HCT116 (cell line): ENCODE results near the gene INF2. TPM values are rescaled to one million over a fixed set of nuclear protein-coding genes. Genes with fewer than 3 reads are reported as not detected.

ENCODE experiments used
- ATAC-seq: fragments of 200-7000 bp; cut with Tn5 transposase; 2 replicates; pipeline ENCODE4 v1.9.1; 2020; ENCODE audit warnings: mild to moderate bottlenecking, moderate library complexity
- BruUV-seq: library from RNA; stranded (reverse); fragments of 400-500 nt; replicated peaks from 2 replicates; lab custom pipeline; 2021; lab: Mats Ljungman, UMichigan
- CTCF ChIA-PET: fragments of 300-600 bp; sonication (Branson Sonifier 250); formaldehyde crosslinking; loops from one replicate; lab custom pipeline; 2021; ENCODE audit warnings: antibody characterized with exemption; lab: Charles Lee
- POLR2A ChIA-PET: fragments of 300-600, 350-600 bp; sonication (Branson Sonifier 250); formaldehyde crosslinking; loops from one replicate; lab custom pipeline; 2021; ENCODE audit warnings: antibody characterized with exemption; lab: Charles Lee
- RAD21 ChIA-PET, 2 experiments: fragments of 300-600 bp; sonication (Branson Sonifier 250); formaldehyde crosslinking; loops; one replicate each; lab custom pipeline; 2023; ENCODE audit warnings: low total read pairs in 2 of 2; ENCODE audit not compliant: uncharacterized antibody in 2 of 2, unreplicated experiment in 2 of 2, low non-redundant PET in 1 of 2; lab: Charles Lee
- DNase-seq: peaks from one replicate; pipeline ENCODE4 v3.0.0-alpha.2; 2010; ENCODE audit warnings: low read depth, low spot score
- H2AFZ ChIP-seq: fragments of 200-600 bp; shearing (Covaris generic), sonication (generic); 2 replicates; pipeline ENCODE4 v1.6.1; 2017; ENCODE audit warnings: low read depth, mixed run types, mixed read lengths, antibody characterized with exemption, low read length; ENCODE audit not compliant: poor library complexity, severe bottlenecking
- H3K27ac ChIP-seq: 2 replicates; pipeline ENCODE4 v1.5.1; 2012; ENCODE audit warnings: low read depth, low read length
- H3K27me3 ChIP-seq: fragments of 200-600 bp; sonication (generic); 2 replicates; pipeline ENCODE4 v1.6.1; 2016; ENCODE audit warnings: mixed run types, low read length, mixed read lengths; ENCODE audit not compliant: insufficient read depth
- H3K36me3 ChIP-seq, 2 experiments: fragments of 200-500 bp in 1 of 2; fragments of 200-600 bp in 1 of 2; sonication (Bioruptor generic) in 1 of 2; sonication (generic) in 1 of 2; 2 replicates each; pipeline versions ENCODE4 v1.5.1 to v1.6.1; 2014 to 2016; ENCODE audit warnings: low read length in 2 of 2, inconsistent platforms in 1 of 2, mixed read lengths in 1 of 2, mixed run types in 1 of 2; ENCODE audit not compliant: insufficient read depth in 2 of 2, control insufficient read depth in 1 of 2
- H3K4me1 ChIP-seq, 2 experiments: fragments of 200-600 bp in 1 of 2; sonication (generic) in 1 of 2; 2 replicates each; pipeline versions ENCODE4 v1.5.1 to v1.6.1; 2012 to 2017; ENCODE audit warnings: low read length in 2 of 2, inconsistent platforms in 1 of 2, mild to moderate bottlenecking in 1 of 2, mixed read lengths in 1 of 2, mixed run types in 1 of 2, moderate library complexity in 1 of 2; ENCODE audit not compliant: insufficient read depth in 2 of 2, control insufficient read depth in 1 of 2
- H3K4me2 ChIP-seq: fragments of 200-600 bp; sonication (generic); 2 replicates; pipeline ENCODE4 v1.6.1; 2017; ENCODE audit warnings: mixed run types, low read length, mixed read lengths
- H3K4me3 ChIP-seq, 2 experiments: fragments of 200-600 bp in 1 of 2; sonication (generic) in 1 of 2; replicated peaks in 1 of 2; 2 replicates each; pipeline ENCODE4 v1.5.1; 2011 to 2016; ENCODE audit warnings: low read length in 2 of 2, control low read depth in 1 of 2, low read depth in 1 of 2, mild to moderate bottlenecking in 1 of 2, mixed read lengths in 1 of 2, mixed run types in 1 of 2
- H3K79me2 ChIP-seq: fragments of 200-600 bp; sonication (generic); 2 replicates; pipeline ENCODE4 v1.6.1; 2017; ENCODE audit warnings: mild to moderate bottlenecking, mixed run types, low read length, moderate library complexity, mixed read lengths; ENCODE audit not compliant: insufficient read depth
- H3K9ac ChIP-seq: fragments of 200-600 bp; sonication (generic); 2 replicates; pipeline ENCODE4 v1.6.1; 2016; ENCODE audit warnings: low read length, mixed read lengths
- H3K9me2 ChIP-seq: fragments of 200-600 bp; sonication (generic), shearing (Covaris generic); 2 replicates; pipeline ENCODE4 v1.6.1; 2017; ENCODE audit warnings: mixed run types, mild to moderate bottlenecking, moderate library complexity; ENCODE audit not compliant: insufficient read depth
- H3K9me3 ChIP-seq, 2 experiments: fragments of 200-500 bp in 1 of 2; fragments of 200-600 bp in 1 of 2; sonication (Bioruptor generic) in 1 of 2; sonication (generic) in 1 of 2; 2 replicates each; pipeline ENCODE4 v1.6.1; 2014 to 2017; ENCODE audit warnings: low read length in 2 of 2, mixed read lengths in 2 of 2, inconsistent platforms in 1 of 2, low read depth in 1 of 2, mild to moderate bottlenecking in 1 of 2, mixed run types in 1 of 2, moderate library complexity in 1 of 2; ENCODE audit not compliant: control insufficient read depth in 1 of 2, insufficient read depth in 1 of 2
- H4K20me1 ChIP-seq: fragments of 200-600 bp; sonication (generic), shearing (Covaris generic); 2 replicates; pipeline ENCODE4 v1.6.1; 2017; ENCODE audit warnings: mixed run types, mild to moderate bottlenecking, moderate library complexity; ENCODE audit not compliant: insufficient read depth
- EGR1 ChIP-seq: IDR thresholded peaks from 2 replicates; pipeline ENCODE4 v1.6.1; 2012; ENCODE audit warnings: low read depth
- EZH2 ChIP-seq: fragments of 200-600 bp; sonication (generic); IDR thresholded peaks from 2 replicates; pipeline ENCODE4 v1.6.1; 2017; ENCODE audit warnings: antibody characterized with exemption, mixed run types
- RAD21 ChIP-seq: IDR thresholded peaks from 2 replicates; pipeline ENCODE4 v1.6.1; 2012; ENCODE audit warnings: low read depth, mild to moderate bottlenecking
- SRF ChIP-seq: IDR thresholded peaks from 2 replicates; pipeline ENCODE4 v1.6.1; 2012; ENCODE audit warnings: low read depth
- intact Hi-C: fragments of 100-400 bp; cut with micrococcal nuclease; formaldehyde crosslinking; loops from 2 replicates; pipeline ENCODE4 v1.10.0; 2022
- total RNA-seq: library from RNA; stranded (reverse); gene quantifications from one replicate; pipeline ENCODE4 v1.2.1, GENCODE V29; 2021; ENCODE audit not compliant: unreplicated experiment

The INF2 gene
- total RNA-seq, 1 experiment from 2014 or later: 95.8 TPM

GRCh38 chr14:104644091-104644635 is 45.3 kb upstream of the INF2 start:
- intact Hi-C loops: no loop called here

GRCh38 chr14:104644656-104645378 is 44.6 kb upstream of the INF2 start:
- ChIA-PET RAD21 (no interaction called here), POLR2A (no interaction called here), CTCF (no interaction called here)
- no peak overlapping the region for H2AFZ ChIP-seq
- H3K79me2 ChIP-seq: no peaks in the 10 kb centered on the region
- no peak overlapping the region for H3K4me3 ChIP-seq
- no peaks in the 10 kb centered on the region for H4K20me1 ChIP-seq
- ATAC-seq (no peak), DNase-seq (no peak)
- intact Hi-C loops: no loop called here
- TF ChIP-seq EGR1 (no peak), EZH2 (no peak), RAD21 (no peak)
- H3K4me2 ChIP-seq: no peak overlapping the region
- H3K9ac ChIP-seq: no peak overlapping the region
- peaks cover 0 to 4% of the 10 kb centered on the region in 2 experiments; a peak in 1 of 4 replicates for H3K9me3 ChIP-seq
- no peak overlapping the region for H3K27ac ChIP-seq
- no peaks in the 10 kb centered on the region for H3K36me3 ChIP-seq
- H3K27me3 ChIP-seq: no peaks in the 10 kb centered on the region
- peaks cover 4 to 6% of the 10 kb centered on the region in 2 experiments for H3K4me1 ChIP-seq
- no peaks in the 10 kb centered on the region for H3K9me2 ChIP-seq
- BruUV-seq: no TSS peak

More at GRCh38 chr14:104644091-104644635, 45.3 kb upstream of the INF2 start:
- ChIA-PET CTCF (no interaction called here), POLR2A (no interaction called here), RAD21 (no interaction called here)
- H4K20me1 ChIP-seq: no peaks in the 10 kb centered on the region
- H3K4me1 ChIP-seq: peaks cover 4 to 6% of the 10 kb centered on the region in 2 experiments
- BruUV-seq: no TSS peak
- no peak for DNase-seq
- no peak overlapping the region for H3K27ac ChIP-seq
- H3K9me3 ChIP-seq: peaks cover 0 to 4% of the 10 kb centered on the region in 2 experiments; a peak in 1 of 4 replicates
- no peaks in the 10 kb centered on the region for H3K36me3 ChIP-seq
- H3K9me2 ChIP-seq: no peaks in the 10 kb centered on the region
- no peak overlapping the region for H3K4me2 ChIP-seq
- no peaks in the 10 kb centered on the region for H3K79me2 ChIP-seq
- no peak overlapping the region for H2AFZ ChIP-seq
- TF ChIP-seq SRF (no peak), EGR1 (no peak)
- H3K9ac ChIP-seq: no peak overlapping the region
- no peak overlapping the region for H3K4me3 ChIP-seq
- ATAC-seq: no peak
- H3K27me3 ChIP-seq: no peaks in the 10 kb centered on the region
